AG20443 (cell line): ENCODE measurements around the gene KAT14.
"Not testable (repeated sequence)": the region's sequence is repeated elsewhere in the genome, so short reads cannot be mapped to it uniquely, and the experiment has no call there.

Source experiments
- DNase-seq: peaks from one replicate; pipeline ENCODE4 v3.0.0; 2012; ENCODE audit warnings: low spot score, mixed read lengths

Gene KAT14

GRCh38 chr20:18154342-18154741 lies 16.7 kb downstream of the KAT14 start:
- no peak for DNase-seq

DNA sequence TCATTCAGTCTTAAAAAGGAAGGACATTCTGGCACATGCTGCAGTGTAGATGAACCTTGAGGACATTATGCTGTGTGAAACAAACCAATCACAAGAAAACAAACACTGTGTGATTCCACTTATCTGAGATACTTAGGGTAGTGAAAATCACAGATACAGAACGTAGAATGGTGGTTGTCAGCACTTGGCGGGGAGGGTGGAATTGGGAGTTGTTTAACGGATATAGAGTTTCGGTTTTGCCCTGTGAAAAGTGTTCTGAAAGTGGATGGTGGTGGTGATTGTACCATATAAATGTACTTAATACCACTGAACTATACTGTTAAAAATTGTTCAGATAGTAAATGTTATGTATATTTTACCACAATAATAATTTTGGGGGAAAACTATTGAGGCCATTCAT lies 18.4 kb downstream of the KAT14 start:
- no peak for DNase-seq

GRCh38 chr20:18164356-18164755 lies 26.7 kb downstream of the KAT14 start:
- no peak for DNase-seq

DNA sequence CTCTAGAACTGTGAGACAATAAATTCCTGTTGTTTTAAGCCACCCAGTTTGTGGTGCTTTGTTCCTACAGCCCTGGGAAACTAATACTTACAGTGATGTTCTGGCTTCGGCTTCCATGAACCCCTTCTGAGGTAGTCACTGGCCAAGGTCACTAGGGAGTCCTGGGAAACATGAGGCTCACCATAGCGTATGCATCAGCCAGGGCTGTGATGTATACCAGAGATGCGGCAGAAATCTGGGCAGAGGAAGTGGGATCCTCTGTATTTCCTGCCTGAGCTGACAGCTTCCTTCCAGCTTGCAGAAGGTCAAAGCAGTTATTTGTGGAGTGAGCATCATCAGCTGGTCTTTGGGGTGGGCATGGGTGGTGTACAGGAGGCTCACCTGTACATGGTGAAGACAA lies 27.9 kb downstream of the KAT14 start:
- DNase-seq: no peak

DNA sequence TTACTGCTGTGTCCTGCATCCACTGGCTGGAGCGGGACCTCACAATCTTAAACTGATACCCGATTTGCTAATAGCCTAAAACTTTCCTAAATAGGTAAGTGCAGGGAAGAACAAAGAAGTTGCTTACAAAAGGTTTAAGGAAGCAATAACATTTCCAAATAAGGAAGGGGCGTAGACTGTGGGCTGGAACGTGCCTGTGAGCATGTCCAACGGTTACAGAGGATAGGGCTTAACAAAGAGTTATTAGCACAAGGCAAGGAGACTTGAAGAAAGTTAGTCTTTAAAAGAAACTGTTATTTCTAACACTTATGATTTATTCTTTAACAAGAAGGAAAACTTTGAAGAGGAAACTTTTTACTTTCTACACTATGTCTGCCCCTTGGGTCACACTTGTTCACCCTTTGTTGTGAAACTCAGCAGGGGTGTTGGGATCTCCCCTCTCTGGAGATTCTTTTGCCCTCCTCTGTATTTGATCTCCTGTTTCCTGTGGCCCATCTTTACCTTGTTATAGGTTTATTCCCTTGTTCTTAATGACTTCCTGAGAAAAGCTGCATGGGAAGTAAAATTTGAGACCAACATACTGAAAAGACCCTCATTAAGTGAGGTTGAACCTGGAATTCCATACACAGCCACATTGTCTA lies 28.7 kb downstream of the KAT14 start:
- no peak for DNase-seq

- no peak for DNase-seq
Observed at GRCh38 chr20:18166950-18167349, 29.3 kb downstream of the KAT14 start.

DNA sequence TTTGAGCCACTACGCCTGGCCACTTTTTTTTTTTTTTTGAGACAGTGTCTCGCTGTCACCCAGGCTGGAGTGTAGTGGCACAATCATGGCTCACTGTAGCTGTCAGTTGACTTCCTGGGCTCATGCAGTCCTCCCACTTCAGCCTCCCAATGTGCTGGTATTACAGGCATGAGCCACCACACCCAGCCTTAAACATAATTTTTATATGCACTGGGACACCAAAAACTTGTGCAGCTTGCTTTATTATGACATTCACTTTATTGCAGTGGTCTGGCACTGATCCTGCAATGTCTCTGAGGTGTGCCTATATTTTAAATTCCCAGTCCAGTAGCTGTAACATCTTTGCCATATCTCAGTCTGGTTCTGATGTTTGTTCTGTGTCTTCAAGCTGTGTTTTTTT lies 34.7 kb downstream of the KAT14 start:
- no peak for DNase-seq

DNA sequence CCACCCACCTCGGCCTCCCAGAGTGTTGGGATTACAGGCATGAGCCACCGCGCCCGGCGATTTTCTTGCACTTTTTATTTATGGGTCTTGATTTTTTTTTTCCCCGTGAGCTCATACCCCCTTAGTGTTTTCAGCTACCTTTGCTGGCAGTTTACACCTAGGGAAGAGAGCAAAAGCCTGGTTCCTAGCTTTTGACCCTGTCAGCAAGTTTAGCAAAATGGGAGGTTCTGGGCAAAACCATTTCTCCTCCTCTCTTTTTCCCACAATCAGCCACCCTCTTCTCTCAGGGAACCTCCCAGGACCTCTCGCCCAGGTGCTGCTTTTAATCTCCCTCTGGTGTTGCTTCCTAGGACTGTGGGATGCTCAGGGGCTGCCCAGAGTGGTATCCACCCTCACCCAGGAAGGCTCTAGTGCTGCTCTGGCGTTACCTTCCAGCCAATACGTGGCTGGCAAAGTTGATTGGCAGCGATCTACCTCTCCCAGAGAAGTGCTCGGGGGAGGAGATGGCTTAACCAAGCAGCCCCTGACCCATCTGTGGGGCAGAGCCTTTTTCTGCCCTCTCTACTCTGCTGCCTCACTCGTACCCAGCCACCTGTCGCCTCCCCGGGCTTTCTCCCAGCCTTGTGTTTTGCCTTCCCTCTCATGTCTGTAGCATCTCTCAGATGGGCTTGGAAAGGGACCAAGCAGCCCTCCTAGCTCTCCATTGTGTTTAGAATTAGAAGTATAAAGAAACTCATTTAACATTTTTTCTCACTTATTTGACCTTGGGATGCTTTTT lies 37.4 kb downstream of the KAT14 start:
- no peak for DNase-seq

GRCh38 chr20:18176318-18176785 lies 38.7 kb downstream of the KAT14 start:
- no peak for DNase-seq

DNA sequence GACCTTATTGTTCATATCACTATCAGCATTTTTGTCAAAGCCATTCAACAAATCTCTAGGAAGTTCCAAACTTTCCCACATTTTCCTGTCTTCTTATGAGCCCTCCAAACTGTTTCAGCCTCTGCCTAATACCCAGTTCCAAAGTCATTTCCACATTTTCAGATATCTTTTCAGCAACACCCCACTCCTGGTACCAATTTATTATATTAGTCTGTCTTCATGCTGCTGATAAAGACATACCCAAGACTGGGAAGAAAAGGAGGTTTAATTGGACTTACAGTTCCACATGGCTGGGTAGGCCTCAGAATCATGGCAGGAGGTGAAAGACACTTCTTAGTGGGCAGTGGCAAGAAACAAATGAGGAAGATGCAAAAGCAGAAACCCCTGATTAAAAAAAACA lies 42.7 kb downstream of the KAT14 start:
- not testable (repeated sequence) for DNase-seq

DNA sequence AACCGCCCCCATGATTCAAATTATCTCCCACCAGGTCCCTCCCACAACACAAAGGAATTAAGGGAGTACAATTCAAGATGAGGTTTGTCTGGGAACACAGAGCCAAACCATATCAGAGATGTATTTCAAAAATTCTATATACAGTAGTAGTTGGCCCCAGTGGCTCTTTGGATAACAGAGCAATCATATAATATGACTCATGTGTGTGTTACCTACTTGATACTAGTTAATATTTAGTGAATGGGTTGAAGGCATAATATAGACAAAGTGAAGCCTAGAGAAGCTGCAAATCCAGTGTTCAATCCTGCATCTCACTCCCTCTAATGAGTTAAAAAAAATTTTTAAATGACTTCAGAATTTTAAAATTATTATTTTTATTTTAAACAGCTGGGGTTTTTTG lies 43.2 kb downstream of the KAT14 start:
- no peak for DNase-seq

GRCh38 chr20:18187020-18187419 lies 49.4 kb downstream of the KAT14 start:
- no peak for DNase-seq

- peak; percentile 39 for DNase-seq
Observed at GRCh38 chr20:18188434-18188833, 50.8 kb downstream of the KAT14 start.

DNA sequence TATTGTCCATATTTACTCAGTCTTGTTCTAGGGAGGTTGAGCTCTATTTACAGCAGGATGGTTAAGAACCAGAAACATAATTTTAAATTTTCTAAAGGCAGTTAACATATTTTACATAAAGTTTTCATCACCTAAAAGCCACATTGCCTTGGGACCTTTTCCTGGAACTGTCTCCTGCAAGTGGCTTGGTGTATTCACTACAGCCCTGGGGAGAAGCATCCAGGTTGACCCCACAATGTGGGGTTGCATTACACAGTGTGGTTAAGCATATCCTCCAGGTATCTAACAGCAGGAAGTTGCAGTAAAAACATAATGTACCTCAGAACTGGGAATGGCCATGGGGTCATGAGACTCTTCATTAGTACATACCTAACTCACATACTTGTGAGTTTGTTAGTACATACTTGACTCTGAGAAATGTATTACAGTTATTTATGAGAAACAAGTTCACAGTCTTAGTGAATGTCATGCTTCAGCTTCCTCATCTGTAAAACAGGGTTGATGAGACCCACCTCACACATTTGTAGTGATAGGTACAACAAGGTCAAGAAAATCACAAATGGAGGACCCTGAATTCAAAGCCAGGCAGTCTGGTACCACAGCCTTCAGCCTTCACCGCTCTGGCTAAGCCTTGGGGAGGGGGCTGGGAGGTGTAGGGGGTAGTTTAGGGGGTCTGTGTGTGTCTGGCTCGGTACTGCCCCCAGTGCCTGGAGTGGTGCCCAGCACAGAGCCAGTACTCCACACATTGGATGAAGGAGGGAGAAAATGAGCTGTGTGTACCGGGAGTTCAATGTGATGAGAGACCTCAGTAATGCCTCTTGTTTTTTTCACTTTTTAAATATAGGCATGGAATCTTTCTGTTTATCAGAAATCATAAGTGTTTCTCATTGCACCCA lies 52.9 kb downstream of the KAT14 start:
- no peak for DNase-seq

GRCh38 chr20:18191306-18191705 lies 53.6 kb downstream of the KAT14 start:
- no peak for DNase-seq

DNA sequence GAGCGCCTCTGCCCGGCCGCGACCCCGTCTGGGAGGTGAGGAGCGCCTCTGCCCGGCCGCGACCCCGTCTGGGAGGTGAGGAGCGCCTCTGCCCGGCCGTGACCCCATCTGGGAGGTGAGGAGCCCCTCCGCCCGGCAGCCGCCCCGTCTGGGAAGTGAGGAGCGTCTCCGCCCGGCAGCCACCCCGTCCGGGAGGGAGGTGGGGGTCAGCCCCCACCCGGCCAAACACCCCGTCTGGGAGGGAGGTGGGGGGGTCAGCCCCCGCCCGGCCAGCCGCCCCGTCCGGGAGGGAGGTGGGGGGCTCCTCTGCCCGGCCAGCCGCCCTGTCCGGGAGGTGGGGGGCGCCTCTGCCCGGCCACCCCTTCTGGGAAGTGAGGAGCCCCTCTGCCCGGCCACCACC lies 56.8 kb downstream of the KAT14 start:
- DNase-seq: not testable (repeated sequence)

- no peak for DNase-seq
Observed at GRCh38 chr20:18195931-18196330, 58.3 kb downstream of the KAT14 start.

- DNase-seq: no peak
Observed at GRCh38 chr20:18197382-18198070, 59.9 kb downstream of the KAT14 start.

DNA sequence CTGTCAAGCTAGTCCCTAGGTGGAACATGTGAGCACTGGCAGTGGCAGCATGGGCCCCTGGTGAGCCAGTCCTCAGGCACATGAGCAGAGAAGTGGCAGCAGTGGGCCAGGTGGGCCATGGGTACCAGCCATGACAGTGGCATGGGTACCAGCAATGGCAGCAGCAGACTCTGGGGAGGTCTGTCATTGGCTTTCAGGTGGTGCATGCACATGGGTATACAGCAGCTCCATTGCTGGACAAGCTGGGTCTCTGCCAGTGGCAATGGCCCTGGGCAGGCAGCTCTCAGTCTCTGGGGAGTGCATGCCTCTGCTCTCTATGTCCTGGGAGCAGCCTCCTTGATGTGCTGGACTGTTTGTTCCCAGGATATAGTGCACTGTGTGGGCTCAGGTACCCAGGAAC lies 65.3 kb downstream of the KAT14 start:
- no peak for DNase-seq

GRCh38 chr20:18203700-18204099 lies 66.0 kb downstream of the KAT14 start:
- not testable (repeated sequence) for DNase-seq

DNA sequence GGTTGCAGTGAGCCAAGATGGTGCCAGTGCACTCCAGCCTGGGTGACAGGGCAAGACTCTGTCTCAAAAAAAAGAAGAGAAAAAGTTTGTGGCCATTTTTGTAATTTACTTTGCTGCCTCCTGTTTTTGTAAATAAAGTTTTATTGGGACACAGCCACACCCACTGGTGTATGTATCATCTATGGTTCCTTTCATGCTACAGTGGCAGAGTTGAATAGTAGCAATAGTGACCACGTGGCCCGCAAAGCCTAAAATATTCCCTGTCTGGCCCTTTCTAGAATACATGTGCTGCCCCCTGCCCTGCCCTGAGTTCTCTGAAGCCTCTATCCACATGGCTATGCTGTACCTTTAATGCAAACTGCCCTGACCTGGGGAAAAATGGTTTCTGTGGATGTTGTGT lies 75.3 kb downstream of the KAT14 start:
- no peak for DNase-seq

DNA sequence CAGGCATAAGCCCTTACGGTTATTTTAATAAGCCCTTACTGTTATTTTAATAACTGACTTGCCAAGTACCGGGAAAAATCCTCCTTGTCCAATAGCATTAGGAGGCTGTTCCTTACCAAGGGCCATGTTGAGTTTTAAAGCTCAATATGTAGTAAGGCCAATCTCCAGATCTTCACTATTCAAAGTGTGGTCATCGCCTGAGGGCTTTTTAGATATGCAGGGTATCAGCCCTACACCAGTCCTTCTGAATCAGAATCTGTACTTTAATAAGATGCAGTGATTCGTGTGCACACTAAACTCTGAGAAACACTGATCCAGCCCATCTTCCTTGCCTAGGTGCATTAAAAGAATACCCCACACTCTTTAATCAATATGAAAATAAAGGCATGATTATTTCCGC lies 77.9 kb downstream of the KAT14 start:
- no peak for DNase-seq
